HFF-Myc (cell line): Measurements from ENCODE around the gene MAN2A2.

Experiments
- DNase-seq: peaks from one replicate; pipeline ENCODE4 v3.0.0-alpha.2; 2011; ENCODE audit warnings: low read depth; ENCODE audit errors: extremely low read depth
- H3K4me3 ChIP-seq: replicated peaks from 2 replicates; pipeline ENCODE4 v1.5.1; 2011; ENCODE audit warnings: low read depth, mild to moderate bottlenecking, control low read depth, low read length
- CTCF ChIP-seq: IDR thresholded peaks from 2 replicates; pipeline ENCODE4 v1.5.1; 2012; ENCODE audit warnings: mild to moderate bottlenecking, low read depth, low read length, control low read depth; ENCODE audit errors: missing control alignments

MAN2A2 gene

GRCh38 chr15:90889736-90890456, 13.2 kb upstream of the MAN2A2 start:
- no peak for TF ChIP-seq CTCF
- DNase-seq = no peak

GRCh38 chr15:90890839-90891238, 12.3 kb upstream of the MAN2A2 start:
- no peak for DNase-seq
- TF ChIP-seq CTCF = no peak
- H3K4me3 ChIP-seq = no peak overlapping the region

More at GRCh38 chr15:90889736-90890456, 13.2 kb upstream of the MAN2A2 start:
- H3K4me3 ChIP-seq = no peak overlapping the region

- TF ChIP-seq CTCF = no peak
- no peak for DNase-seq
- H3K4me3 ChIP-seq = no peak overlapping the region
These were observed 11.7 kb upstream of the MAN2A2 start for GRCh38 chr15:90891346-90891949.

- no peak overlapping the region for H3K4me3 ChIP-seq
- DNase-seq = no peak
- no peak for TF ChIP-seq CTCF
These were observed 11.1 kb upstream of the MAN2A2 start for GRCh38 chr15:90892023-90892422.

- no peak overlapping the region for H3K4me3 ChIP-seq
- DNase-seq = no peak
- TF ChIP-seq CTCF = no peak
These were observed 10.5 kb upstream of the MAN2A2 start for GRCh38 chr15:90892498-90893174.

GRCh38 chr15:90893175-90894090, 9.7 kb upstream of the MAN2A2 start:
- no peak overlapping the region for H3K4me3 ChIP-seq
- no peak for DNase-seq
- peak; percentile 20 for TF ChIP-seq CTCF
